GM21423 (cell line): ENCODE measurements around the gene COL18A1.
"Not testable (repeated sequence)": the region's sequence is repeated elsewhere in the genome, so short reads cannot be mapped to it uniquely, and the experiment has no call there.

ENCODE experiments used
- ATAC-seq: cut with Tn5 transposase; IDR thresholded peaks from one replicate; pipeline ENCODE4 v1.9.1; 2021; ENCODE audit warnings: mild to moderate bottlenecking, moderate library complexity; ENCODE audit not compliant: unreplicated experiment

COL18A1 gene

GRCh38 chr21:45550522-45551210, 145.7 kb downstream of the COL18A1 start:
- peak; percentile 58 for ATAC-seq

- ATAC-seq = no peak
Measured at GRCh38 chr21:45551316-45551715, 146.4 kb downstream of the COL18A1 start.

- no peak for ATAC-seq
Measured at GRCh38 chr21:45551783-45552695, 147.1 kb downstream of the COL18A1 start.

- ATAC-seq = no peak
Measured at GRCh38 chr21:45552696-45553391, 147.9 kb downstream of the COL18A1 start.

- ATAC-seq = no peak
Measured at GRCh38 chr21:45554477-45555175, 149.7 kb downstream of the COL18A1 start.

- no peak for ATAC-seq
Measured at GRCh38 chr21:45555251-45555556, 150.2 kb downstream of the COL18A1 start.

GRCh38 chr21:45555557-45556301, 150.8 kb downstream of the COL18A1 start:
- ATAC-seq = no peak

GRCh38 chr21:45556302-45556644, 151.3 kb downstream of the COL18A1 start:
- ATAC-seq = no peak

GRCh38 chr21:45556645-45557615, 152.0 kb downstream of the COL18A1 start:
- no peak for ATAC-seq

- no peak for ATAC-seq
Measured at GRCh38 chr21:45557616-45558043, 152.7 kb downstream of the COL18A1 start.

- no peak for ATAC-seq
Measured at GRCh38 chr21:45558044-45558721, 153.2 kb downstream of the COL18A1 start.

GRCh38 chr21:45559216-45560105, 154.5 kb downstream of the COL18A1 start:
- ATAC-seq = no peak

- ATAC-seq = no peak
Measured at GRCh38 chr21:45560106-45561021, 155.4 kb downstream of the COL18A1 start.

GRCh38 chr21:45561241-45561640, 156.3 kb downstream of the COL18A1 start:
- ATAC-seq = not testable (repeated sequence)

GRCh38 chr21:45562402-45562801, 157.4 kb downstream of the COL18A1 start:
- no peak for ATAC-seq

- ATAC-seq = no peak
Measured at GRCh38 chr21:45562965-45563364, 158.0 kb downstream of the COL18A1 start.
